K562 (cell line): ENCODE results near the gene INHA. TPM values are rescaled to one million over a fixed set of nuclear protein-coding genes. Genes with fewer than 3 reads are reported as not detected.

Experiments
- C11orf30 ChIP-seq: fragments of 450-650 bp; IDR thresholded peaks from 2 replicates; pipeline ENCODE4 v1.6.1; 2016; ENCODE audit warnings: low read depth, mild to moderate bottlenecking
- CHD1 ChIP-seq: fragments of 200-600 bp; sonication (generic); IDR thresholded peaks from one replicate; pipeline ENCODE4 v1.6.1; 2012; ENCODE audit warnings: mild to moderate bottlenecking, moderate library complexity, low read length, inconsistent platforms
- CHD4 ChIP-seq: fragments of 200-600 bp; sonication (generic); IDR thresholded peaks from 3 replicates; pipeline ENCODE4 v1.6.1; 2012; ENCODE audit warnings: low read depth, mild to moderate bottlenecking, mixed read lengths, low read length, inconsistent platforms; ENCODE audit not compliant: insufficient read depth, insufficient replicate concordance, poor library complexity, severe bottlenecking
- EGR1 ChIP-seq: fragments of 450-650 bp; conservative IDR thresholded peaks from 2 replicates; pipeline ENCODE4 v1.6.1; 2017; ENCODE audit warnings: mild to moderate bottlenecking
- FIP1L1 ChIP-seq: fragments of 200-400 bp; formaldehyde crosslinking; IDR thresholded peaks from 2 replicates; pipeline ENCODE4 v1.6.1; 2018; ENCODE audit warnings: mild to moderate bottlenecking, low read depth, low read length; ENCODE audit not compliant: poor library complexity, severe bottlenecking
- GATAD2B ChIP-seq: fragments of 450-650 bp; IDR thresholded peaks from 2 replicates; pipeline ENCODE4 v1.6.1; 2017; ENCODE audit warnings: mild to moderate bottlenecking, borderline replicate concordance
- HDAC8 ChIP-seq: fragments of 450-650 bp; IDR thresholded peaks from 2 replicates; pipeline ENCODE4 v1.6.1; 2016; ENCODE audit warnings: mild to moderate bottlenecking, missing genetic modification characterization, moderate library complexity, missing compliant biosample characterization
- KDM5B ChIP-seq: fragments of 200-600 bp; sonication (generic); IDR thresholded peaks from 2 replicates; pipeline ENCODE4 v1.6.1; 2012; ENCODE audit warnings: low read depth, mild to moderate bottlenecking, moderate library complexity, low read length, control low read depth, inconsistent platforms; ENCODE audit not compliant: insufficient replicate concordance
- MCM3 ChIP-seq: fragments of 450-650 bp; IDR thresholded peaks from 2 replicates; pipeline ENCODE4 v1.6.1; 2016
- MYC ChIP-seq, 2 experiments: fragments of 250-450 bp in 1 of 2; sonication (Bioruptor Pico) in 1 of 2; IDR thresholded peaks; 2 replicates each; pipeline versions ENCODE4 v1.5.1 to v1.6.1; 2012 to 2021; ENCODE audit warnings: low read depth in 2 of 2, borderline replicate concordance in 1 of 2, improper control_type of control experiment in 1 of 2, low read length in 1 of 2, mild to moderate bottlenecking in 1 of 2, moderate library complexity in 1 of 2
- NRF1 ChIP-seq, 2 experiments: fragments of 450-650 bp; IDR thresholded peaks in 1 of 2; conservative IDR thresholded peaks in 1 of 2; 2 replicates each; pipeline ENCODE4 v1.6.1; 2014; ENCODE audit warnings: mild to moderate bottlenecking in 2 of 2
- SMAD4 ChIP-seq: fragments of 250-450 bp; sonication (Bioruptor Pico); conservative IDR thresholded peaks from 2 replicates; pipeline ENCODE4 v1.8.0; 2021; ENCODE audit warnings: inconsistent platforms, mild to moderate bottlenecking, moderate library complexity
- SMARCA5 ChIP-seq: fragments of 450-650 bp; IDR thresholded peaks from 2 replicates; pipeline ENCODE4 v1.6.1; 2016
- TRIM24 ChIP-seq, 2 experiments: fragments of 450-650 bp; IDR thresholded peaks; 2 replicates each; pipeline ENCODE4 v1.6.1; 2016
- ZC3H4 ChIP-seq: sonication (generic); formaldehyde crosslinking; IDR thresholded peaks from 2 replicates; pipeline ENCODE4 v1.9.0; 2021; ENCODE audit warnings: missing genetic modification reagents, borderline replicate concordance
- ZNF766 ChIP-seq: fragments of 200-800 bp; sonication (Bioruptor generic); conservative IDR thresholded peaks from 2 replicates; pipeline ENCODE4 v1.6.1; 2016; ENCODE audit warnings: missing genetic modification characterization, missing compliant biosample characterization
- polyA plus RNA-seq, 8 experiments: library from polyadenylated mRNA; depleted of rRNA in 4 of 8; stranded (reverse) in 5 of 8; unstranded in 3 of 8; fragments of >200 nt; fragmentation: Nextera tagmentation in 2 of 8; fragmentation: Illumina TruSeq in 1 of 8; extraction: Ambion mirVana in 2 of 8; extraction: Trizol in 1 of 8; gene quantifications; 2 replicates each; pipeline versions ENCODE4 v1.2.1 to v1.2.3, GENCODE V29; 2011 to 2014; ENCODE audit warnings: inconsistent platforms in 1 of 8, missing spikeins in 1 of 8
- total RNA-seq, 7 experiments: library from RNA; depleted of rRNA in 6 of 7; stranded (reverse); fragments of >200 nt in 6 of 7; fragmentation: Illumina TruSeq in 2 of 7; extraction: Trizol in 2 of 7; gene quantifications; 2 replicates each; pipeline versions ENCODE4 v1.2.1 to v1.2.3, GENCODE V29; 2011 to 2021; ENCODE audit warnings: low replicate concordance in 1 of 7
- TF ChIP-seq, protein P1 (sequence below): fragments of 250-450 bp; sonication (Bioruptor Pico); IDR thresholded peaks from 2 replicates; pipeline ENCODE4 v1.8.0; 2022; ENCODE audit warnings: moderate library complexity, mild to moderate bottlenecking, inconsistent platforms
- TF ChIP-seq, protein P2 (sequence below): fragments of 250-450 bp; sonication (Bioruptor Pico); IDR thresholded peaks from 2 replicates; pipeline ENCODE4 v1.8.0; 2022; ENCODE audit warnings: moderate library complexity, mild to moderate bottlenecking, inconsistent platforms
- TF ChIP-seq, protein P3 (sequence below), 2 experiments: fragments of 450-650 bp in 1 of 2; sonication (generic) in 1 of 2; formaldehyde crosslinking in 1 of 2; IDR thresholded peaks in 1 of 2; conservative IDR thresholded peaks in 1 of 2; 2 replicates each; pipeline versions ENCODE4 v1.6.1 to v1.8.1; 2016 to 2023; ENCODE audit warnings: mild to moderate bottlenecking in 2 of 2, moderate library complexity in 2 of 2, inconsistent platforms in 1 of 2, missing genetic modification reagents in 1 of 2
- TF ChIP-seq, protein P4 (sequence below): fragments of 250-450 bp; sonication (Bioruptor Pico); IDR thresholded peaks from 2 replicates; pipeline ENCODE4 v1.4.0; 2020
- TF ChIP-seq, protein P5 (sequence below): fragments of 450-650 bp; IDR thresholded peaks from 2 replicates; pipeline ENCODE4 v1.6.1; 2016; ENCODE audit warnings: low read depth, mild to moderate bottlenecking, moderate library complexity
- TF ChIP-seq, protein P6 (sequence below): sonication (generic); formaldehyde crosslinking; IDR thresholded peaks from 2 replicates; pipeline ENCODE4 v1.8.0; 2022; ENCODE audit warnings: missing genetic modification reagents, mild to moderate bottlenecking, moderate library complexity, borderline replicate concordance

The INHA gene
- total and polyA plus RNA-seq, 9 of the 15 experiments (the other 6 are each of a cell fraction or from before 2014, with no cell fraction given), result 0.07 to 1.9 (median 0.40) TPM

DNA sequence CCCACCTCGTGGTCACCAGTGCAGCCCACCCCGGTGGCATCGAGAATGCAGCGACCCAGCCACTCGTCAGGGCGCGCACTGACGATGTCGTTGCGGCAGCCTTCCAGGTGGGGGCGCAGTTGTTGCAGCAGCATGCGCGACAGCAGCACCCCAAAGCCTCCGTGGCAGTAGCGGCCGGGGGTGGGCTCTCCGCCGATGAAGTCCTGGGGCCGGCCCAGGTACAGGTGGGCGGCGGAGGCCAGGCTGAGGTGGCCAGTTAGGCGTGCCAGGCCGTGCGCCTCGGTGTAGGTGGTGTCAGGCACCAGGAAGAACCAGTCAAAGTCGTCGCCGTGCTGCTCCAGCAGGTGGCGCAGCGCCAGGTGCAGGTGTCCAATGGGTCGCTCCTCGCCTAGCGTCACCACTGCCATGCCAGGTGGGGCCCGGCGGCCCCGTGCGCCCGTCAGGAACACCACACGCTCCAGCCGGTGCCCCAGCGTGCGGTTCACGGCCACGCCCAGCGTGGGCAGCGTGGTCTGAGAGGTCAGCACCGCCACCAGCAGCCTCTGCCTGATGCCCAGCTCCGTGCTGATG, 30.4 kb upstream of the INHA start (continued):
- TF ChIP-seq KDM5B (no peak), GATAD2B (no peak), SMARCA5 (0 out of 2 replicates have a peak, but pooled peaks have one; percentile 27), NRF1 (conservative IDR thresholded peaks at IDR 0.05 in 1 of 2, IDR thresholded peaks at IDR 0.05 in 1 of 2) (peak; percentile 26 to 31; a peak in 1 of 4 replicates), C11orf30 (peak; percentile 61), MCM3 (no peak), CHD4 (no peak), CHD1 (no peak), FIP1L1 (peak; percentile 92), MYC (IDR thresholded peaks at IDR 0.05; ENCODE audit: low read depth, low read length) (peak; percentile 23; the same call in 1 of the 2 replicates), MYC (CRISPR knock-in tag; IDR thresholded peaks at IDR 0.05; ENCODE audit: borderline replicate concordance, low read depth) (no peak), ZNF766 (no peak), SMAD4 (CRISPR knock-in tag) (peak; percentile 73; the same call in 1 of the 2 replicates), ZC3H4 (CRISPR knock-in tag) (no peak), HDAC8 (tag) (no peak), EGR1 (no peak; the same call in 1 of the 2 replicates), TRIM24 (IDR thresholded peaks at IDR 0.05) (no peak)
- TF ChIP-seq, protein P1, sequence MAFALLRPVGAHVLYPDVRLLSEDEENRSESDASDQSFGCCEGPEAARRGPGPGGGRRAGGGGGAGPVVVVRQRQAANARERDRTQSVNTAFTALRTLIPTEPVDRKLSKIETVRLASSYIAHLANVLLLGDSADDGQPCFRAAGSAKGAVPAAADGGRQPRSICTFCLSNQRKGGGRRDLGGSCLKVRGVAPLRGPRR (CRISPR knock-in tag), result no peak
- TF ChIP-seq, protein P2, sequence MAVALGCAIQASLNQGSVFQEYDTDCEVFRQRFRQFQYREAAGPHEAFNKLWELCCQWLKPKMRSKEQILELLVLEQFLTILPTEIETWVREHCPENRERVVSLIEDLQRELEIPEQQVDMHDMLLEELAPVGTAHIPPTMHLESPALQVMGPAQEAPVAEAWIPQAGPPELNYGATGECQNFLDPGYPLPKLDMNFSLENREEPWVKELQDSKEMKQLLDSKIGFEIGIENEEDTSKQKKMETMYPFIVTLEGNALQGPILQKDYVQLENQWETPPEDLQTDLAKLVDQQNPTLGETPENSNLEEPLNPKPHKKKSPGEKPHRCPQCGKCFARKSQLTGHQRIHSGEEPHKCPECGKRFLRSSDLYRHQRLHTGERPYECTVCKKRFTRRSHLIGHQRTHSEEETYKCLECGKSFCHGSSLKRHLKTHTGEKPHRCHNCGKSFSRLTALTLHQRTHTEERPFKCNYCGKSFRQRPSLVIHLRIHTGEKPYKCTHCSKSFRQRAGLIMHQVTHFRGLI, result no peak
- TF ChIP-seq, protein P3, sequence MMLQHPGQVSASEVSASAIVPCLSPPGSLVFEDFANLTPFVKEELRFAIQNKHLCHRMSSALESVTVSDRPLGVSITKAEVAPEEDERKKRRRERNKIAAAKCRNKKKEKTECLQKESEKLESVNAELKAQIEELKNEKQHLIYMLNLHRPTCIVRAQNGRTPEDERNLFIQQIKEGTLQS (IDR thresholded peaks at IDR 0.05), result no peak
- TF ChIP-seq, protein P3 (CRISPR knock-in tag; conservative IDR thresholded peaks at IDR 0.05), result no peak
- TF ChIP-seq, protein P4, sequence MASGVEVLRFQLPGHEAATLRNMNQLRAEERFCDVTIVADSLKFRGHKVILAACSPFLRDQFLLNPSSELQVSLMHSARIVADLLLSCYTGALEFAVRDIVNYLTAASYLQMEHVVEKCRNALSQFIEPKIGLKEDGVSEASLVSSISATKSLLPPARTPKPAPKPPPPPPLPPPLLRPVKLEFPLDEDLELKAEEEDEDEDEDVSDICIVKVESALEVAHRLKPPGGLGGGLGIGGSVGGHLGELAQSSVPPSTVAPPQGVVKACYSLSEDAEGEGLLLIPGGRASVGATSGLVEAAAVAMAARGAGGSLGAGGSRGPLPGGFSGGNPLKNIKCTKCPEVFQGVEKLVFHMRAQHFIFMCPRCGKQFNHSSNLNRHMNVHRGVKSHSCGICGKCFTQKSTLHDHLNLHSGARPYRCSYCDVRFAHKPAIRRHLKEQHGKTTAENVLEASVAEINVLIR (CRISPR knock-in tag), result no peak
- TF ChIP-seq, protein P5, sequence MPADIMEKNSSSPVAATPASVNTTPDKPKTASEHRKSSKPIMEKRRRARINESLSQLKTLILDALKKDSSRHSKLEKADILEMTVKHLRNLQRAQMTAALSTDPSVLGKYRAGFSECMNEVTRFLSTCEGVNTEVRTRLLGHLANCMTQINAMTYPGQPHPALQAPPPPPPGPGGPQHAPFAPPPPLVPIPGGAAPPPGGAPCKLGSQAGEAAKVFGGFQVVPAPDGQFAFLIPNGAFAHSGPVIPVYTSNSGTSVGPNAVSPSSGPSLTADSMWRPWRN, result no peak
- TF ChIP-seq, protein P6, sequence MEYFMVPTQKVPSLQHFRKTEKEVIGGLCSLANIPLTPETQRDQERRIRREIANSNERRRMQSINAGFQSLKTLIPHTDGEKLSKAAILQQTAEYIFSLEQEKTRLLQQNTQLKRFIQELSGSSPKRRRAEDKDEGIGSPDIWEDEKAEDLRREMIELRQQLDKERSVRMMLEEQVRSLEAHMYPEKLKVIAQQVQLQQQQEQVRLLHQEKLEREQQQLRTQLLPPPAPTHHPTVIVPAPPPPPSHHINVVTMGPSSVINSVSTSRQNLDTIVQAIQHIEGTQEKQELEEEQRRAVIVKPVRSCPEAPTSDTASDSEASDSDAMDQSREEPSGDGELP (CRISPR knock-in tag), result peak; percentile 84
